RWPE1 (cell line): ENCODE measurements around the gene ANO6.
"Not testable (repeated sequence)": the region's sequence is repeated elsewhere in the genome, so short reads cannot be mapped to it uniquely, and the experiment has no call there.

Experiments
- CTCF ChIA-PET: fragments of 350-600 bp; sonication (Branson Sonifier 250); formaldehyde crosslinking; extraction: SDS; loops from one replicate; lab custom pipeline; 2021; lab: Yijun Ruan, JAX
- POLR2A ChIA-PET: fragments of 400-600 bp; formaldehyde crosslinking; extraction: SDS; loops from one replicate; lab custom pipeline; 2020; ENCODE audit warnings: antibody characterized with exemption; ENCODE audit not compliant: low non-redundant PET; lab: Yijun Ruan, JAX
- DNase-seq: peaks from one replicate; pipeline ENCODE4 v3.0.0; 2012; ENCODE audit warnings: low spot score
- H3K27ac ChIP-seq: fragments of 450-650 bp; 2 replicates; pipeline ENCODE4 v1.5.1; 2017
- TF ChIP-seq, protein P1 (sequence below): fragments of 450-650 bp; conservative IDR thresholded peaks from 2 replicates; pipeline ENCODE4 v1.5.1; 2017; ENCODE audit warnings: low read depth, mild to moderate bottlenecking

The ANO6 gene, protein sequence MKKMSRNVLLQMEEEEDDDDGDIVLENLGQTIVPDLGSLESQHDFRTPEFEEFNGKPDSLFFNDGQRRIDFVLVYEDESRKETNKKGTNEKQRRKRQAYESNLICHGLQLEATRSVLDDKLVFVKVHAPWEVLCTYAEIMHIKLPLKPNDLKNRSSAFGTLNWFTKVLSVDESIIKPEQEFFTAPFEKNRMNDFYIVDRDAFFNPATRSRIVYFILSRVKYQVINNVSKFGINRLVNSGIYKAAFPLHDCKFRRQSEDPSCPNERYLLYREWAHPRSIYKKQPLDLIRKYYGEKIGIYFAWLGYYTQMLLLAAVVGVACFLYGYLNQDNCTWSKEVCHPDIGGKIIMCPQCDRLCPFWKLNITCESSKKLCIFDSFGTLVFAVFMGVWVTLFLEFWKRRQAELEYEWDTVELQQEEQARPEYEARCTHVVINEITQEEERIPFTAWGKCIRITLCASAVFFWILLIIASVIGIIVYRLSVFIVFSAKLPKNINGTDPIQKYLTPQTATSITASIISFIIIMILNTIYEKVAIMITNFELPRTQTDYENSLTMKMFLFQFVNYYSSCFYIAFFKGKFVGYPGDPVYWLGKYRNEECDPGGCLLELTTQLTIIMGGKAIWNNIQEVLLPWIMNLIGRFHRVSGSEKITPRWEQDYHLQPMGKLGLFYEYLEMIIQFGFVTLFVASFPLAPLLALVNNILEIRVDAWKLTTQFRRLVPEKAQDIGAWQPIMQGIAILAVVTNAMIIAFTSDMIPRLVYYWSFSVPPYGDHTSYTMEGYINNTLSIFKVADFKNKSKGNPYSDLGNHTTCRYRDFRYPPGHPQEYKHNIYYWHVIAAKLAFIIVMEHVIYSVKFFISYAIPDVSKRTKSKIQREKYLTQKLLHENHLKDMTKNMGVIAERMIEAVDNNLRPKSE

DNA sequence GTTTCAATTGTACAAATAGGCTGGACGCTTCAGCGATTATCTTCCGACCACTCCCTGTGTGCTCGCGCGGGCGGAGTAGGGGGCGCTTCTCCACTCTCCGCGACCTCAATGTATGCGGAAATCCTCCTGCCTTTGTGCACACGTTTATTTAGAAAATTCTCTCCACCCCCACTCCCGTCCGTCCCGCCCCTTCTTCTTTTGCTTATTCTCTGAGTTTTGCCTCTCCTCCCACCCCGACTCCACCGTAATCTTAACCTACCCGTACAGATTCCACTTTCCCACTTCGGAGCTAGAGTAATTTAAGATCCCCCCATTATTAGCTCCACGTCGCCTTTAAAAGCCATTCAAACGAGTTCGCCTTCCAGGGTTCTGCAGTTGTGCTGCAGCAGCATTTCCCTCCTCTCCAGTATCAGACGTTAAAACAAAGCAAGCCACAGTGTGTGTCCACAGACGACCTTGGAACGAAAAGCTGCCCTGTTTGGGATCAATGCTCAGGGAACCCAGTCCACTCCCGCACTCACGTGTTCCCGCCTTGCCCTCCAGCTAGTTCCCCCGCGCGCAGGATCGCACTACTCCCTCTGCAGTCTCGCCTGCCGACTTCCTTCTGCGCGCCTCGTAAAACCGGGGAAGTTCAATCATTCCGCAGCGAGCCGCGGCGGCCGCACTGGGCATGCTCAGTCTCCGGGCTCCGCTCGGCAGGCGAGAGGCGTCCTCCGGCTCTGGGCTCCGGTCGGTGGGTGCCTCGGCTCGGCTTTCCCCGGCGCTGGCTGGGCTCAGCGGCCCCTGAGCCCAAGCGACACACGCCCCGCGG is at the start of gene ANO6:
Gene ANO6 (plus strand): TSS at position 677 of the 811 bp plus-strand sequence. CDS start 227 bp downstream, outside the sequence.
- peak; percentile 74 for DNase-seq
- POLR2A ChIA-PET: no interaction called here
- peak within 1 kb of the TSS; percentile 100 for H3K27ac ChIP-seq
- TF ChIP-seq, protein P1, sequence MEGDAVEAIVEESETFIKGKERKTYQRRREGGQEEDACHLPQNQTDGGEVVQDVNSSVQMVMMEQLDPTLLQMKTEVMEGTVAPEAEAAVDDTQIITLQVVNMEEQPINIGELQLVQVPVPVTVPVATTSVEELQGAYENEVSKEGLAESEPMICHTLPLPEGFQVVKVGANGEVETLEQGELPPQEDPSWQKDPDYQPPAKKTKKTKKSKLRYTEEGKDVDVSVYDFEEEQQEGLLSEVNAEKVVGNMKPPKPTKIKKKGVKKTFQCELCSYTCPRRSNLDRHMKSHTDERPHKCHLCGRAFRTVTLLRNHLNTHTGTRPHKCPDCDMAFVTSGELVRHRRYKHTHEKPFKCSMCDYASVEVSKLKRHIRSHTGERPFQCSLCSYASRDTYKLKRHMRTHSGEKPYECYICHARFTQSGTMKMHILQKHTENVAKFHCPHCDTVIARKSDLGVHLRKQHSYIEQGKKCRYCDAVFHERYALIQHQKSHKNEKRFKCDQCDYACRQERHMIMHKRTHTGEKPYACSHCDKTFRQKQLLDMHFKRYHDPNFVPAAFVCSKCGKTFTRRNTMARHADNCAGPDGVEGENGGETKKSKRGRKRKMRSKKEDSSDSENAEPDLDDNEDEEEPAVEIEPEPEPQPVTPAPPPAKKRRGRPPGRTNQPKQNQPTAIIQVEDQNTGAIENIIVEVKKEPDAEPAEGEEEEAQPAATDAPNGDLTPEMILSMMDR: peak; percentile 30
- CTCF ChIA-PET: interaction anchor here (0.6 to 1.3 kb wide), 6 partner anchors 16 to 465 kb away, joined by 3 to 5 read pairs (median 4); no protein-coding TSS in a partner anchor

DNA sequence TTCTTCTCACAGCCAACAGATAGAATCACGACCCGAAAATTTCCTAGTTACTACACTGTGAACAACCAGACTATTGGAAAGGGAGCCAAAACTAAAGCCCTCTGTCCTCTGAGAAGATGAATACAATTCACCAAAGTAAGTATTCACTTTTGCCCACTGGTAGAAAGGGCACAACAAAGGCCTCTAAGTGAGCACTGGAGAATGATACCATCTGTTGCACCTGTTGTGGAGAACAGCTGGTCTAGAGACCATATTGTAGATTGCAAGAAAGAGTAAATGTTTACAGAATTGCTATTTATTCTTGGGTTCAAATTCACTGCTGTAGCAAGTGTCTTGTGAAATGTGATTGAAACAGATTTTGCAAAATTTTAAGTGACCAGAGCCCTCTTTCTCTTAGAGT is 46.9 kb upstream of the ANO6 start:
- DNase-seq: no peak
- CTCF ChIA-PET: no interaction called here
- POLR2A ChIA-PET: no interaction called here
- TF ChIP-seq, protein P1: no peak
- no peak overlapping the region for H3K27ac ChIP-seq

DNA sequence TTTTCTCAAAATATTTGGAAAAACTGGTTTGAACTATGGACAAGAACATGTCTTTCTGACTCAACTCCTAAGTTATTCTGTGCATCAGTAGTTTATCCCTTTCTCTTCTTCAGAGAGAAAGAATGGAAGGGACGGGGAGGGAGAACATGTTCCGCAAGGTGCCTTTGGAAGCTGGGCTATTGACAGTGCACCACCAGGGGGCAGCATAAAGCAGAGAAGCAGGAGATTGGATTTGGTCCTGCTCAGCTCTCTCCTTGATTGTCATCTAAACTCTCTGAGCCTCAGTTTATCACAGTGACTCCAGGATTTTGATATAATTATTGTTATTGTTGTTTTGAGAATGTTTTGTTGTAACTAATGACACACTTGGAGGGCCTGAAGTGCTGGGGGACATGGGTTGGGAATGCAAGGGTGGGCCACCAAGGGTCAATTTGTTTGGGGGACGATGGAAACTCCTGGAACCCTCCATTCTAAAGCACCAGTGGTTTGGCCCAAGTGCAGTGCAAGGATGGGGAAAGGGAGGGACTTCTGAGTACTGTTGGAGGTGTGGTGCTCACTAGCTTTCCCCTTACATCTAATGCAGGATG is 45.3 kb upstream of the ANO6 start:
- H3K27ac ChIP-seq: no peak overlapping the region
- CTCF ChIA-PET: interaction anchor here (0.5 to 1.4 kb wide), 15 partner anchors 9 to 1642 kb away, joined by 3 to 8 read pairs (median 3); partner anchors contain the start of gene ANO6
- POLR2A ChIA-PET: no interaction called here

DNA sequence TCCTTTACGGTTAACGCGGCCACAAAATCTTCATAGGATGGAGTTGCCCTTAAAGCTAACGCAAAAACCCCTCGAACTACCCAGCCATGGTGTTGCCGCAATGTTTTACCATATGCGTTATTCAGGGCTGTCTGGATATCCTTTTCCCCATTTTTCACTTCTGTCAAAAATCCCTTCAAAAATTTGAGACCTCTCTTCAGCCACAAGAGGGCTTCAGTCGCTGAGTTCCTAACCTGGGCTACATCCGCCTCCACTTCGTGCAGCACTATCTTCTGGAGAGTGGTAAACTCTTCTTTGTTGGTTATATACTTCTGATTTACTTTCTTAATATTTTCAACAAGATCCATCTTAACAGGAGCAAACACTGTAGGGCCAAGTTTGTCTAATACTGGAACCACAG is 42.6 kb upstream of the ANO6 start:
- CTCF ChIA-PET: interaction anchor here (0.6 kb wide), 2 partner anchors 210 to 254 kb away, joined by 3 to 6 read pairs; no protein-coding TSS in a partner anchor
- TF ChIP-seq, protein P1: peak; percentile 16; the same call in 1 of the 2 replicates
- POLR2A ChIA-PET, H3K27ac ChIP-seq, DNase-seq: not testable (repeated sequence)

More for the DNA sequence above, 45.3 kb upstream of the ANO6 start:
- TF ChIP-seq, protein P1: peak; percentile 88
- DNase-seq: peak; percentile 61

DNA sequence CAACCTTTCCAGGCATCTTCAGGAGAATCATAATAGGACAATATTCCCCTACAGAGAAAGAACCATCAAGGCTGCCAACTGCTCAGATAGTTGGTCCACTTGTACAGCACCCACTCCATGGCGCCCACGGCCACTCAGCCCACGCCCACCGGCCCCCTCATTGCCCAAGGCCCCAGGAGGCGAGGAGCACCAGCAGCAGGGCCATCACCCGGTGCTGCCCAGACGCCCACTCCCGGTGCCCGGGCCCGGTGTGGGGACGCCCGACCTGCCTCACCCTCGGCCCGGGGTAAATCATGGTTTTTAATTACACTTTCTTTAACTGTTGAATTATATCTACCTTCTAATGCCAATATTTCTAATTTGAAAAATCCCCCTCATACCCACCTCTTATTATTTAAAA is 41.3 kb upstream of the ANO6 start:
- CTCF ChIA-PET: interaction anchor here (0.6 kb wide), 1 partner anchor 13 kb away, joined by 3 read pairs; no protein-coding TSS in a partner anchor
- POLR2A ChIA-PET: no interaction called here
- no peak for DNase-seq
- TF ChIP-seq, protein P1: no peak
- no peak overlapping the region for H3K27ac ChIP-seq
